Testis (tissue), 2 donors: Measurements from ENCODE around the gene ATXN7L1.

ENCODE experiments used
- CTCF ChIP-seq, 3 experiments: fragments of 450-650 bp in 2 of 3; fragments of 200-600 bp in 1 of 3; sonication (generic) in 1 of 3; IDR thresholded peaks; one replicate each; pipeline ENCODE4 v1.5.1; 2016 to 2019; ENCODE audit warnings: antibody characterized with exemption in 3 of 3, mild to moderate bottlenecking in 2 of 3, moderate library complexity in 1 of 3
- POLR2A ChIP-seq: fragments of 450-650 bp; IDR thresholded peaks from one replicate; pipeline ENCODE4 v1.6.1; 2017; ENCODE audit warnings: antibody characterized with exemption, mild to moderate bottlenecking, moderate library complexity

- TF ChIP-seq CTCF (IDR thresholded peaks at IDR 0.05) (no peak), POLR2A (no peak)
Observed at GRCh38 chr7:105689067-105689819, 187.2 kb downstream of the ATXN7L1 start.
